GM19467 (cell line): ENCODE measurements around the gene PSME3IP1.
"Not testable (repeated sequence)": the region's sequence is repeated elsewhere in the genome, so short reads cannot be mapped to it uniquely, and the experiment has no call there.

ENCODE experiments used
- ATAC-seq: cut with Tn5 transposase; IDR thresholded peaks from one replicate; pipeline ENCODE4 v1.9.1; 2021; ENCODE audit warnings: mild to moderate bottlenecking, moderate library complexity; ENCODE audit not compliant: unreplicated experiment

The PSME3IP1 gene

GRCh38 chr16:57200321-57200720 is 14.5 kb upstream of the PSME3IP1 start:
- ATAC-seq: not testable (repeated sequence)

- ATAC-seq: no peak
Measured at GRCh38 chr16:57196753-57197152, 10.9 kb upstream of the PSME3IP1 start.

GRCh38 chr16:57196286-57196685 is 10.4 kb upstream of the PSME3IP1 start:
- no peak for ATAC-seq

GRCh38 chr16:57194512-57194911 is 8.7 kb upstream of the PSME3IP1 start:
- ATAC-seq: no peak

- no peak for ATAC-seq
Measured at GRCh38 chr16:57192720-57193486, 7.1 kb upstream of the PSME3IP1 start.

GRCh38 chr16:57192146-57192545 is 6.3 kb upstream of the PSME3IP1 start:
- no peak for ATAC-seq

- no peak for ATAC-seq
Measured at GRCh38 chr16:57191056-57191571, 5.3 kb upstream of the PSME3IP1 start.

GRCh38 chr16:57190136-57190535 is 4.3 kb upstream of the PSME3IP1 start:
- ATAC-seq: no peak

- ATAC-seq: not testable (repeated sequence)
Measured at GRCh38 chr16:57189527-57189926, 3.7 kb upstream of the PSME3IP1 start.

GRCh38 chr16:57188711-57189002 is 2.8 kb upstream of the PSME3IP1 start:
- ATAC-seq: no peak

- ATAC-seq: not testable (repeated sequence)
Measured at GRCh38 chr16:57187902-57188710, 2.3 kb upstream of the PSME3IP1 start.

GRCh38 chr16:57186872-57187854 is 1.3 kb upstream of the PSME3IP1 start:
- ATAC-seq: no peak

GRCh38 chr16:57185446-57185944 is 344 bp downstream of the PSME3IP1 start:
- peak; percentile 27 for ATAC-seq

- ATAC-seq: no peak
Measured at GRCh38 chr16:57184887-57185445, 873 bp downstream of the PSME3IP1 start.

- ATAC-seq: no peak
Measured at GRCh38 chr16:57184113-57184512, 1.7 kb downstream of the PSME3IP1 start.

- ATAC-seq: no peak
Measured at GRCh38 chr16:57179215-57179828, 6.5 kb downstream of the PSME3IP1 start.

GRCh38 chr16:57178793-57179212 is 7.0 kb downstream of the PSME3IP1 start:
- ATAC-seq: no peak

- ATAC-seq: no peak
Measured at GRCh38 chr16:57178196-57178595, 7.6 kb downstream of the PSME3IP1 start.

GRCh38 chr16:57175896-57176295 is 9.9 kb downstream of the PSME3IP1 start:
- ATAC-seq: no peak

GRCh38 chr16:57172721-57173290 is 13.0 kb downstream of the PSME3IP1 start:
- ATAC-seq: no peak
